ENCODE data around the gene CLEC20A.
"Not testable (repeated sequence)": the region's sequence is repeated elsewhere in the genome, so short reads cannot be mapped to it uniquely, and the experiment has no call there.

The CLEC20A gene

DNA sequence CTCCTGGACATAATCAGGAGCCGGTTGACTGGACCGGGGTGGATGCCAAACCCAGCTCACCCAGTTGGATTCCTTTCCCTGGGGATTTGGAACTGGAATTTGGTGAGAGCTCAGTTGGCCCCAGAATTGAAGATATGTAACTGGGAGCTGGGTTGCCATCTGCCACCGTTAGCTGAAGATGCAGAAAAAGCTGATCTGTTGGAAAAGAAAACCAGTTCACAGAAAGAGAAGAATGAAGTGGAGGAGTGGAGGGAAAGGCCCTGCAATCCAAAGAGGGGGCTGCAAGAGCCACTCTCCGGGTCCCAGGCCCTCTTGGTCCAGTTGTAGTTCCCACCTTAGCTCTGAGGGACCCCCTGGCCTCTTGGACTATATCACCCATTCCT, 32.2 kb upstream of the CLEC20A start:
- DNase-seq: no peak

DNA sequence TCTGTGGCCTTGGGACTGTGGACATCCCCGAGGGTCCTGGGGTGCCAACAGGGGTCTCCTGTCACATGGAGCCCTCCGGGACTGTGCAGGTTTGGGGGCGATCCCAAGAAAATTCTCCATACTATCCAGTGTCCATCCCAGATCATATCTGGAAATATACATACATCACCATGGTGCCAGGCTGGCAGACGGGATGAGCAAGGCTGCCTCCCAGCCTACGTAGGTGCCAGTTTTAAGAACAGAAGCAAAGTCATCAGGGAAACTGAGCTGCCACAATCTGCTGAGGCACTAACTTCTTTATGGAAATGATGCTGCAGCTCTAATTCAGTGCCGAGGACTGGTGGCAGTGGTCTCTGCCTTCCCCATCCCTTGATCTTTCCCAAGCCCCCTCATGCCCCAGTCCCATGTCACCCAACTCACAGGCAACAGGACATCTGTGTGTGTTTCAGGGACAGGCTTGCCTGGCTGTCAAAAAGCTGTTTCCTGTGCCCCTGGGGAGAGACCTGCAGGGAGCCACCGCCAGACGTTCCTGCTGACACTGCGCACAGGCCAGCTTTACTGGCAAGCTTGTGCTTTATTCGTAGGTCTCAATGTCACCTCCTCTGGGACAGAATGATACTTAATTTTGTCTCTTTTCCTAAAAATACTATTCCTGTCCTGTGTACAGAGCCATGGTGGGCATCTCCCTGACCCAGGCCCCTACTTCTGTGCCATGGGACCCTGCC, 31.6 kb upstream of the CLEC20A start:
- DNase-seq: no peak

DNA sequence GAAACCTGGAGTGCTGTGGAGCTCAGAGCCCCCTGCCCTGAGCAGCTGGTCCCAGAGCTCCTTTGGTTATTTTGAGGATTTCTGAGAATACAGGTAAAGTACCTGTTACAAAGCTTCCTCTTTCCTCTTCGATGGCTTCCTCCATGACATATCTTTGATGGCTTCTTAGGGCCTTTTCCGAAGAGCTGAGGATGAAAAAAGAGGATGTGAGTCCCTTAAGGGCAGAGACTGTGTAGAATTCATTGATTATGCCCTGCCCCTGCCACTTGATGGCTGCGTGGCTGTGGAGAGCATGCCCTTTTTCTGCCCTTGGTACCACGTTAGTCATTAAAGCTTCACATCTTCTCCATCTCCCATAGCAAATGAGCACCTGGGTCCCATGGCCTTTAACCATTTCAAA, 30.4 kb upstream of the CLEC20A start:
- DNase-seq: no peak

GRCh38 chr1:178521241-178521640, 24.5 kb upstream of the CLEC20A start:
- DNase-seq: no peak

- no peak for DNase-seq
Observed at GRCh38 chr1:178520803-178521202, 24.0 kb upstream of the CLEC20A start.

DNA sequence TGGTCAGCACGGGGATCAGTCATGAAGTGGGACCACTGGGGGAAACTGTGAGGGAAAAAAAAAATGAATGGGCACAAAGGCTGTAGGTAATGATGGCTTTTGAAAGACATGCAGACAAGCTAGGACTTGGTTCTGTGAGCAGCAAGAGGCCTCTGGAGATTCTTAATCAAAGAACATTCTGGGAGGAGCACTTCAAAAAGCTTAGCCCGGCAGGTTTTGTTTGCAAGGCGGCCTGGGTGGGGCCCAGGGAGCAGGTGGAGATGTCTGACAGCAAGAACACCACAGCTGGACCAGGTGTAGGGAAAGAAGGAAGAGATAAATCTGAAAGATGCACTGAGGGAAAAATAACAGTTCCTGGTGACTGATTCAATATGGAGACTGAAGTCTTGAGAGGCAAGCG, 22.1 kb upstream of the CLEC20A start:
- no peak for DNase-seq

- no peak for DNase-seq
Observed at GRCh38 chr1:178516110-178516509, 19.3 kb upstream of the CLEC20A start.

DNA sequence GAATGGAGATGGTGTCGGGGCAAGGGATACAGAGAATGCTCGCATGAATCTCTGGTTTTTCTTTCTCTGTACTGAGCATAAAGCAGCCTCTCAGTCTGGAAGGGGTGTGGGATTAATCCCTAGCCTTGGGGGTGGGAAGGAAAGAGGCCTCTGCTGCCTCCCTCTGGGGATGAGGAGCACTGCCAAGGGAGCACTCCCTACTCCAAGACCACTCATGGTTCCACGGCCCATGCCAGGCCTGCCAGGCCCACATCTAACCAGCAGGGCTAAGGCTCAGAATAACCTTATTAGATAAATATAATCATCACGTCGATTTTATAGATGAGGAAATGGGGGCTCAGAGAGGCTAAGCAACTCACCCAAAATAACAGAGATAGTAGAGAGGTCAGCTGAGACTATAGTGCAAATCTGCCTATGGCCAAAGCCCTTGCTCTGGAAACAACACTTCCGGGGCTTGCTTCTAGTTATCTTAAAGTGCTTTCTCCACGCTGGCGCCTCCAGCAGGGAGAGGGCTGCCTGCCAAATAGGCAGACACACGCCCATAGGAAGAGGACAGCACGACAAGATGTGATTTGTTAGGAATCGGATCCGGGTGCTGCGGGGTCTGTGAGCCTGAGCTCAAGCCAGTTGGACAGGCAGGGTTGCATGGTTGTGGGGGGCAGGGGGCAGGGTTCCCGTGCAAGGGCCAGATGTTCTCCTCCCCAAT, 16.7 kb upstream of the CLEC20A start:
- peak; percentile 39 for DNase-seq

GRCh38 chr1:178512566-178513277, 16.0 kb upstream of the CLEC20A start, which contains the start of gene TEX35:
Gene TEX35 (plus strand): TSS chr1:178513109. CDS start chr1:178513189, 80 bp downstream.
- DNase-seq: no peak

DNA sequence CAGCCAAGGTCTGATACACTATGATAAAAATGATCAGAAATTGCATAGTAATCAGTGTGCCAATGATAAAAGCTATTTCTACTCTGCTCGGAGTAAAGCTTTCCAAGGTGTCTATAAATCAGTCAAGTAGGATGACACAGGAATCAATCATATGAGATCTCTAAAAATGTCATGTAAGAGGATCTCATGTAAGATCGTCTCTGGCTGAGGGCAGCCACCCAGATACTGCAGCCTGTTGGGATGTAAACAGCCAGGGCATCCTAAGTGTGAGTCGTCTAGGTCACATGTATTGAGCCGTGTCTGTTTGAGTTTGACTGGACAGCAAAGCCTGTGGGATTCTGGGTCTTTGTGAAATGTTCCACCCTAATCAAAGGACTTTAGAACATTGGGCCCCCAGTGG, 13.4 kb upstream of the CLEC20A start:
- DNase-seq: no peak

DNA sequence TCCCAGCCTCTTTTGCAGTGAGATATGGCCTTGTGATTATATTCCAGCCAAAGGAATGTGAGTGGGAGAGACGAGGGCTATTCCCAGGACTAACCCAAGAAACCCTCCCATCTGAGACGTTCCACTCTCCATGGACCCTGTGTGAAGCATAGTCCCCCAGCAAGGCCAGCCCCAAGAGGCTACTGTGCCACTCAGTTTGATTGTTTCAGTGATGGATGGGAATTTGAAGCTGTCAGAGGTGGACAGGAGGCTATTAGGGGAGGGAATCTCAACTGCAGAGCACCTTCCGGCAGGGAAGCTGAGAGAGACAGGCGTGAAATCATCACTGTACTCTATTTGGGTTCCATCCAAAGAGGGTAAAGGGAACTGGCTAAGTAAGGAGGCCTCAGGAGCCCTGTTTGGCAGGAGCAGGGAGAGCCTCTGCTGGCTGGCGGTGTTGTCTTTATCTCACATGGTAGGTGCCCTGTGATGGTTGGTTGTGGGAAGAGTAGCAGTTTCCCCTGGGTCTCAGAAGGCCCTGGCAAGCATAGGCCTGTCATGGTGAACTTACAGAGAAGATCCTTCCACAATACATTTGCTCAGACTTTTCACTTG, 12.7 kb upstream of the CLEC20A start:
- DNase-seq: no peak

DNA sequence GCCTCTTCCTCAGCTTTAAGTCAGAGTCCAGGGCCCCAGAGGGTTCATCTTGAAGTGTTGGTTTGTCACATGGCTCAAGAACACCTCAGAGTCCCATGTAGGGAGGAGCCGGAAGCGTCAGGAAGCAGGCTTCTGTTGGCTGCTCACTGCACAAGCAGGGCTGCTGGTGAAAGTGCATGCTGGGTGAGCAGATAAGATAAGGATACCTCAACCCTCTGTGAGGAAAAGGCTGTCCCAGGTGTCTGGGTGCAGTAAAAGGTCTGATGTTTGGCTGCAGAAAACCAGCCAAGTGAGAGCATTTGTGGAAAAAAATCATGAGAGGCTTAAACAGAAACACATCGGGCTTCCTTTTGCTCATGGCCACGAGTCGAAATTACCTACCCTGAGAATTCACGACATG, 9.9 kb upstream of the CLEC20A start:
- DNase-seq: no peak

DNA sequence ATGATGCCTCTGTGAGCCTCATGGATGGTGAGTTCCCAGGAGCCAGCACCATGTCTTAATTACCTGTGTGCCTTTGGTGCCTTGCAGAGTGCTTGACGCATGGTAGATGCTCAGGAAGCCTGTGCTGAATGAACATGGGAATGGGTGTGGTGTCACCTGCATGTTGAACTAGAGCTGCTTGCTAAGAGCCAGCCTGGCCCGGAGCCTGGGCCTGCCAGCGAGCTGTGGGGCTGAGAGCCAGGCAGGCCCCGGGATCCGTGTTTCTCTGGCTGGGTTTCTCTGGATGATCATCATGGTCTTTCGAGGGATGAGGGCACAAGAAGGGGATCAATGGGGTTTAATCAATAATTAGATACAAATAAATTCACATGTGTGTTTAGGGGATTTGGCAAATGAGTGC, 9.4 kb upstream of the CLEC20A start:
- no peak for DNase-seq

DNA sequence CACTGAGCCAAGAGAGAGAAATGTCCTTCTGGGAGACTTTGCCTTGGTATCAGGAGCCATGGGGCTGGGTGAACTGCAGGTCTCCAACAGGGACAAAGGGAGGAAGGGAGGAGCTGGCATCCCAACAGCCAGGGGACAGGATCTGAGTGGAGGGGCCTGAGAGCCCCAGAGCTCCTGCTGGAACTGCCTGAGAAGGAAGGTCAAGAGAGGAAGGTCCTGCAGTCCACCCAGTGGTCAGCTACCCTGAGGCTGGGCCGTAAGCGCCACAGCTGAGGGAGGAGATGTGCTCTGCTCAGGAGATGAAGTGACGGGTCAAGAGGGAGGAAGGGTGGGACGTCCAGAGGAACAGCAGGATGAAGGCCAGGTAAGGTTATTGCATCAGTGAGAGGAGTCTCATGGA, 7.5 kb upstream of the CLEC20A start:
- DNase-seq: no peak

DNA sequence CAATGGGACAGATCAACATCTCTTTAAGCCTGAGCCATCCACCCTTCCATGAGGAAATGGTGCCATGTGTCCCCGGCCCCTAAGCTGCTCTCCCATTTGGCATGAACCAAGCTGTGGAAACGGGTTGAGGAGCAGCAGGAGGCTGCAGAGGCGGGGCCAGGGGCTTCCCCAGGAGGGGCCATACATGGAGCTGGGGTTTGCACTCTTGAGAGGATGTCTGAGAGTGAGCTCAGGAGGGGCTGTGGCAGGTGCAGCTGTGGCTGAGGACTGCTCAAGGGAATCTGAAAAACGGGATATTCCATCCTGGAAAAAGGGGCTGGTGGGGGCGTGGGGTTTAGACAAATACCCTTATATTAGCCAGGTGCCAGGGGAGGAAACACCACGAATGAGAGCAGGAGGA, 7.1 kb upstream of the CLEC20A start:
- DNase-seq: no peak

DNA sequence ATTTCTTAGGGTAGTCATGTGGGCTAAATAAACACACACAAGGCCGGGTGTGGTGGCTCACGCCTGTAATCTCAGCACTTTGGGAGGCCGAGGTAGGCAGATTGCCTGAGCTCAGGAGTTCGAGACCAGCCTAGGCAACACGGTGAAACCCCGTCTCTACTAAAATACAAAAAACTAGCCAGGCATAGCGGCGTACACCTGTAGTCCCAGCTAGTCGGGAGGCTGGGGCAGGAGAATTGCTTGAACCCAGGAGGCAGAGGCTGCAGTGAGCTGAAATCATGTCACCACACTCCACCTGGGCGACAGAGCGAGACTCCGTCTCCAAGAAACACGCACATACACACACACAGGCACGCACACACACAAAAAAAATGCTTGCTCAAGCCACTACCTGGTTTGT, 6.6 kb upstream of the CLEC20A start:
- DNase-seq: not testable (repeated sequence)

DNA sequence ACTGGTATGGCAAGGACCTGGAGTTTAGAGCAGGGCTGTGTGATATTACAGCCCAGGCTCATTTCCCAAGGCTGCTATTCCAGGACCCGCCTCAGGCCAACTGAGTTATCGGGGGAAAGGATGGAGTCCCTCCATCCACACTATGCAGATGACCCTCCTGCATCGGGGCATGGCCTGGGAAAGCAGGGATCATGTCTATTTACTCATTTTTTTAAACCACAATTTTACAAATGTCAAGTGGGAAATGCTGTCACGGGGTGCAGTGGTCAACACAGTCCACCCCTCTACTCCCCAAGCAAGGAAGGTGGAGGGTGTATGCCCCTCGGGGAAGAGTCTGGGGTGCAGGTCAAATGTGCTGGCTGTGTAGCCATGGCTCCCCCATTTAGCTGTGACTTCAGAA, 6.1 kb upstream of the CLEC20A start:
- DNase-seq: no peak

- no peak for DNase-seq
Observed at GRCh38 chr1:178502330-178502714, 5.6 kb upstream of the CLEC20A start.

GRCh38 chr1:178501705-178502329, 5.1 kb upstream of the CLEC20A start:
- DNase-seq: peak; percentile 56

- no peak for DNase-seq
Observed at GRCh38 chr1:178500936-178501554, 4.3 kb upstream of the CLEC20A start.

DNA sequence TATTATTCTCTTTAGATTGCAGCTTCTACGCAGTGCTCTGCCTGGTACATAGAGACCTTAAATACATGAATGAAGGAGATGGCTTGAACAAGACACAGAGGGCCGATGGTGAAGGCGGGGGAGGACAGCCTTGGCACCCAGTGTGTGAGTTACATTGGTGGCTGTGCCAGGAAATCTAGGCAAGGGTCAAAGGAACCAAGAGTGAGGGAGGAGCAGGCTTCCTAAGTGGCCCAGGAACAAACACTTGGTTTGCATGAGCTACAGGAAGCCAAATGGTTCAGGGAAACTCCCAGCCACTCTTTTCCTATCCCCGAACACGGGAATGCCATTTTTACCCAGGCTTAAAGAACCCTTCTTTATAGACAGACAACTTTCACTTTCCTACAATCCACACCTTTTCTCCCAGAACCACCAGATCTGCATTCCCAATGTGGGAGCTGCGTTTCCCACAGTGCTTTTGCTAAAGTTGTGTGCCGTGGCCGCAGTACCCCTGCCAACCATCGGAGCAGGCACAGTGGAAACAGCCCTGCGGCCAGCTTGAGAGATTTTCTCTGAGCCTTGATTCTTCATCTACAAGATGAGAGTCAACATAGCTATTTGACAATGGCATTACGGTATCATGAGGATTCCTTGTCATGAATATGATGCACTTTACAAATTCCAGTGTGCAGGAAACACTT, 3.5 kb upstream of the CLEC20A start:
- DNase-seq: no peak
